ENCODE measurements around the gene PCDH15.

Gene PCDH15

GRCh38 chr10:54800741-54801421, at the start of gene PCDH15:
Gene PCDH15 (minus strand): TSS chr10:54801231. CDS start chr10:54664262, 136,969 bp downstream.
- no peak for DNase-seq (ENCODE audit: low read depth in 3 of 3)

- no peak for DNase-seq (ENCODE audit: low read depth in 3 of 3)
Measured at GRCh38 chr10:54843932-54844331, 42.9 kb upstream of the PCDH15 start.

- no peak for DNase-seq (ENCODE audit: low read depth in 3 of 3)
Measured at GRCh38 chr10:54843085-54843646, 42.1 kb upstream of the PCDH15 start.

- DNase-seq (ENCODE audit: low read depth in 3 of 3): no peak
Measured at GRCh38 chr10:54837479-54837878, 36.4 kb upstream of the PCDH15 start.

GRCh38 chr10:54833029-54833428, 32.0 kb upstream of the PCDH15 start:
- DNase-seq (ENCODE audit: low read depth in 3 of 3): no peak

GRCh38 chr10:54826994-54827560, 26.0 kb upstream of the PCDH15 start:
- no peak for DNase-seq (ENCODE audit: low read depth in 3 of 3)

- no peak for DNase-seq (ENCODE audit: low read depth in 3 of 3)
Measured at GRCh38 chr10:54815583-54815982, 14.6 kb upstream of the PCDH15 start.

GRCh38 chr10:54808186-54808935, 7.3 kb upstream of the PCDH15 start:
- no peak for DNase-seq (ENCODE audit: low read depth in 3 of 3)

GRCh38 chr10:54799506-54799905, 1.5 kb downstream of the PCDH15 start:
- no peak for DNase-seq (ENCODE audit: low read depth in 3 of 3)

- no peak for DNase-seq (ENCODE audit: low read depth in 3 of 3)
Measured at GRCh38 chr10:54797636-54798321, 3.3 kb downstream of the PCDH15 start.

- no peak for DNase-seq (ENCODE audit: low read depth in 3 of 3)
Measured at GRCh38 chr10:54796881-54797280, 4.2 kb downstream of the PCDH15 start.

- no peak for DNase-seq (ENCODE audit: low read depth in 3 of 3)
Measured at GRCh38 chr10:54776622-54777021, 24.4 kb downstream of the PCDH15 start.

GRCh38 chr10:54772468-54773122, 28.4 kb downstream of the PCDH15 start:
- DNase-seq (ENCODE audit: low read depth in 3 of 3): no peak

GRCh38 chr10:54769051-54769450, 32.0 kb downstream of the PCDH15 start:
- no peak for DNase-seq (ENCODE audit: low read depth in 3 of 3)

- DNase-seq (ENCODE audit: low read depth in 3 of 3): no peak
Measured at GRCh38 chr10:54758791-54759190, 42.2 kb downstream of the PCDH15 start.

GRCh38 chr10:54749623-54750022, 51.4 kb downstream of the PCDH15 start:
- DNase-seq (ENCODE audit: low read depth in 3 of 3): no peak

GRCh38 chr10:54745436-54745835, 55.6 kb downstream of the PCDH15 start:
- DNase-seq (ENCODE audit: low read depth in 3 of 3): no peak

GRCh38 chr10:54742416-54742815, 58.6 kb downstream of the PCDH15 start:
- DNase-seq (ENCODE audit: low read depth in 3 of 3): no peak

GRCh38 chr10:54728511-54728910, 72.5 kb downstream of the PCDH15 start:
- DNase-seq (ENCODE audit: low read depth in 3 of 3): no peak

- DNase-seq (ENCODE audit: low read depth in 3 of 3): no peak
Measured at GRCh38 chr10:54722075-54722474, 79.0 kb downstream of the PCDH15 start.

GRCh38 chr10:54710918-54711317, 90.1 kb downstream of the PCDH15 start:
- DNase-seq (ENCODE audit: low read depth in 3 of 3): no peak

- DNase-seq (ENCODE audit: low read depth in 3 of 3): no peak
Measured at GRCh38 chr10:54708591-54708990, 92.4 kb downstream of the PCDH15 start.
